Thyroid gland (tissue), 4 donors: Measurements from ENCODE around the gene GPR151. TPM values are rescaled to one million over a fixed set of nuclear protein-coding genes. Genes with fewer than 3 reads are reported as not detected.

Experiments
- DNase-seq, 2 donors: peaks; one replicate each; pipeline ENCODE4 v3.0.0-alpha.2; 2019
- H3K27ac ChIP-seq, 3 donors: fragments of 200-600 bp; sonication (generic); 1 replicate in 2 of 3; 2 replicates in 1 of 3; pipeline ENCODE4 v1.5.1; 2016 to 2019; ENCODE audit warnings: mild to moderate bottlenecking in 1 of 3, moderate library complexity in 1 of 3
- H3K27me3 ChIP-seq: fragments of 200-600 bp; sonication (generic); one replicate; pipeline ENCODE4 v1.5.1; 2019
- H3K36me3 ChIP-seq, 2 donors: fragments of 200-600 bp; sonication (generic); one replicate each; pipeline ENCODE4 v1.5.1; 2016 to 2019
- H3K4me1 ChIP-seq, 2 donors: fragments of 200-600 bp; sonication (generic); one replicate each; pipeline ENCODE4 v1.5.1; 2017 to 2019
- H3K4me3 ChIP-seq, 3 donors: fragments of 200-600 bp; sonication (generic); replicated peaks in 1 of 3; 1 replicate in 2 of 3; 2 replicates in 1 of 3; pipeline ENCODE4 v1.5.1; 2016; ENCODE audit warnings: mild to moderate bottlenecking in 1 of 3
- H3K9me3 ChIP-seq: fragments of 200-600 bp; sonication (generic); one replicate; pipeline ENCODE4 v1.5.1; 2017
- POLR2A ChIP-seq, 2 donors: fragments of 450-650 bp; IDR thresholded peaks; one replicate each; pipeline ENCODE4 v1.6.1; 2017; ENCODE audit warnings: antibody characterized with exemption in 2 of 2, mild to moderate bottlenecking in 2 of 2, moderate library complexity in 1 of 2
- WGBS, 2 donors: methylation state at CpG; one replicate each; pipeline ENCODE4 v1.1.5; 2017; 5-methylcytosine and 5-hydroxymethylcytosine counted together
- intact Hi-C: fragments of 100-400 bp; cut with DNase I; formaldehyde crosslinking; loops from one replicate; pipeline ENCODE4 v1.15.1; 2023
- total RNA-seq, 4 donors: library from RNA; depleted of rRNA; stranded (reverse); fragments of >200 nt; gene quantifications; one replicate each; pipeline ENCODE4 v1.2.3, GENCODE V29; 2016
- TF ChIP-seq, protein P1 (sequence below), 6 experiments: fragments of 200-600 bp in 3 of 6; fragments of 450-650 bp in 3 of 6; sonication (generic) in 3 of 6; IDR thresholded peaks; one replicate each; pipeline ENCODE4 v1.5.1; 2016 to 2019; ENCODE audit warnings: antibody characterized with exemption in 6 of 6, mild to moderate bottlenecking in 2 of 6, inconsistent platforms in 1 of 6, moderate library complexity in 1 of 6

The GPR151 gene
- total RNA-seq, 4 donors from 2014 or later: not detected

DNA sequence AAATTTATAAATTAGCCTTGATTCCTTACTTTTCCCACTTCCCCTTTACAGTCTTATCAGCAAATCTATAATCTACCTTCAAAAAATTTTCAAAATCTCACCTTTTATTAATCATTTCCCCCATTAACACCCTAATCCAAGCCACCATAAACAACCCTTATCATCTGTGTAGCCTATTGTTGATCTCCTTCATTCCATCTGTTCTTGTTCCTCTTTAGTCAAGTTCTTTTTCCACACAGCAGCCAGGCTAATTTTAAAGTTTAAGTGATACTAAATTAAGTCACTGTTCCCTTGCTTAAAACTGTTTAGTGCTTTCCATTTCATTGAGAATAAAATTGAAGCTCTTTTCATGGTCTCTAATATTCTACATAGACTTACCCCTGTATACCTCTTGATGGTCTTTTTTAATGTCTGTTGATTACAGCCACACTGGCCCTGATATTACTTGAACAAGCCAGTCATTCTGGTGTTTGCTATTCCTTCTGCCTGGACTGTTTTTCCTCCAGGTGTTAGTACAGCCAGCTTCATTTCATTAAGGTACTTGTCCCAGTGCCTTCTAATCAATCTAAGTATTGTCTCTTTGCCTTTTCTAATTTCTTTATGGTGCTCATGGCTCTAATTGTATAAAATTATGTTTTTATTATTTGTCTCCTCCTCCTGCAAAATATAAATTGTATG is 31.1 kb downstream of the GPR151 start:
- Histone ChIP-seq H3K36me3 (peaks cover 12 to 32% of the 10 kb centered on the region in 2 donors), H3K27me3 (no peaks in the 10 kb centered on the region), H3K27ac (no peak overlapping the region), H3K4me3 (no peak overlapping the region), H3K4me1 (no peaks in the 10 kb centered on the region), H3K9me3 (no peaks in the 10 kb centered on the region)
- intact Hi-C loops: no loop called here
- no peak for DNase-seq
- no peak for TF ChIP-seq POLR2A (IDR thresholded peaks at IDR 0.05)
- TF ChIP-seq, protein P1, sequence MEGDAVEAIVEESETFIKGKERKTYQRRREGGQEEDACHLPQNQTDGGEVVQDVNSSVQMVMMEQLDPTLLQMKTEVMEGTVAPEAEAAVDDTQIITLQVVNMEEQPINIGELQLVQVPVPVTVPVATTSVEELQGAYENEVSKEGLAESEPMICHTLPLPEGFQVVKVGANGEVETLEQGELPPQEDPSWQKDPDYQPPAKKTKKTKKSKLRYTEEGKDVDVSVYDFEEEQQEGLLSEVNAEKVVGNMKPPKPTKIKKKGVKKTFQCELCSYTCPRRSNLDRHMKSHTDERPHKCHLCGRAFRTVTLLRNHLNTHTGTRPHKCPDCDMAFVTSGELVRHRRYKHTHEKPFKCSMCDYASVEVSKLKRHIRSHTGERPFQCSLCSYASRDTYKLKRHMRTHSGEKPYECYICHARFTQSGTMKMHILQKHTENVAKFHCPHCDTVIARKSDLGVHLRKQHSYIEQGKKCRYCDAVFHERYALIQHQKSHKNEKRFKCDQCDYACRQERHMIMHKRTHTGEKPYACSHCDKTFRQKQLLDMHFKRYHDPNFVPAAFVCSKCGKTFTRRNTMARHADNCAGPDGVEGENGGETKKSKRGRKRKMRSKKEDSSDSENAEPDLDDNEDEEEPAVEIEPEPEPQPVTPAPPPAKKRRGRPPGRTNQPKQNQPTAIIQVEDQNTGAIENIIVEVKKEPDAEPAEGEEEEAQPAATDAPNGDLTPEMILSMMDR (IDR thresholded peaks at IDR 0.05): no peak

DNA sequence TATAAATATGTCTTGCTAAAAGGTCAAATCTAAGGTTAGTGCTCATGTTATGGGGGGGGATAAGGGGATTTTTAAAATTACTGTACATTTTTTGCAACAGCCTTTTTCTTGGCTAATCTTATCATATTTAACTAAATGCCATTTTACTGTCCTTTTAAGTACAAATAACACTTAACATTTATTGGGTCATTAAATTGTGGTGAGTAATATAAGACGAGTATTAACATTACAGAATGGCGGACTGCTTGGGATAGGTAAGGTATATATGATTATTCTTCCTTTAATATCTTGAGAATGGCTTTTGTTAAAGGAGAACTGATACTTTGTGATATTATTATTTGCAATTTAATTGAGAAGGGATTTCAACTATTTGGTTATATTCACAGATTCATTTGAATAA is 33.2 kb downstream of the GPR151 start:
- Histone ChIP-seq H3K4me3 (no peak overlapping the region), H3K4me1 (no peaks in the 10 kb centered on the region), H3K9me3 (no peaks in the 10 kb centered on the region), H3K27ac (no peak overlapping the region), H3K27me3 (no peaks in the 10 kb centered on the region), H3K36me3 (peaks cover 12 to 34% of the 10 kb centered on the region in 2 donors)
- intact Hi-C loops: no loop called here
- DNase-seq: no peak
- TF ChIP-seq, protein P1 (IDR thresholded peaks at IDR 0.05): no peak
- TF ChIP-seq POLR2A (IDR thresholded peaks at IDR 0.05): no peak
- WGBS, 2 donors: 96 to 97% methylated on average over 2 of the region's 2 CpGs

DNA sequence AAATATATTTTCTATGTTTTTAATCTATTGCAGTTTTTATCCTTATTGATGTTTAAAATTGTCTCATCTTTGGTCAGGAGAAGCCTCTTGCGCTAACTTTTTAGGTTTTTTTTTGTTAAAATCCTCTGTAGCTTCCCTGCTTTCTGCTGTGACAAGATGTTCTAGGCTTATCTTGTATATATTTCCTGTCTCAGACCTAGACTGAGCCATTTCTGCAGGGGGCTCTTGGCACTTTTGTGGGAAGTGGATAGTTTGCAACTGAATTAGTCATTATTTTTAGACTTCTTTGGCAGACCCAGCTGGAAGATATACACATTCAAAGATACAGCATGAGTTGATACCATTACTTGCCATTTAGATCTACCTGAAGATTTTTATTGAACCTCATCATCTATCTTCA is 40.1 kb downstream of the GPR151 start:
- WGBS, 2 donors: 90 to 98% methylated on average over 1 of the region's 1 CpG
- Histone ChIP-seq H3K27me3 (no peaks in the 10 kb centered on the region), H3K4me1 (no peaks in the 10 kb centered on the region), H3K9me3 (no peaks in the 10 kb centered on the region), H3K27ac (no peak overlapping the region), H3K36me3 (peaks cover 23 to 34% of the 10 kb centered on the region in 2 donors), H3K4me3 (no peak overlapping the region)
- DNase-seq: no peak
- TF ChIP-seq, protein P1 (IDR thresholded peaks at IDR 0.05): no peak
- no peak for TF ChIP-seq POLR2A (IDR thresholded peaks at IDR 0.05)
- intact Hi-C loops: no loop called here

DNA sequence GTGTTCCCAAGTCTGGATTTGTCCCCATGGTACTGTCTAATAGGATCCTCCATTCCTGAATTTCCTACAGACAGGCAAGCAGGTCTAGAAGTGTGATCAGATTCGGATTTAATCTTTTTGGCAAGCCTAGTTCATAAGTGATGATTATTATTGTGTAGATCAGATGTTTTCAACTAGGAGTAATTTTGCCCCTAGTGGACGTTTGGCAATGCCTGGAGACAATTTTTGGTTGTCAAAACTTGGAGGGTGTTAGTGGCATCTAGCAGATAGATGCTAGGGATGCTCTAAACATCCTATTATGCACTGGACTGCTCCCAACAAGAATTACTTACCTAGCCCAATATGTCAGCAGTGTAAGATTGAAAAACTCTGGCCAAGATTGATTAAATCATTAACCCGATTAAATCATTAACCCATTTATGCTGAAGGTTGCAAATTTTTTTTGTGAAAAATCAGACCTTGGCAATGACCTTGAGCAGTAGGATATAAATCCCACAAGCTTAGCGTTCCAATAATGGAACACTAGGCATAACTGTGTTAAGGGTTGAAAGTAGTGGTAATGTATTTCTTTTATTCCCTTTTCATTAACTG is 40.7 kb downstream of the GPR151 start:
- no peak overlapping the region for H3K27ac ChIP-seq
- no peaks in the 10 kb centered on the region for H3K27me3 ChIP-seq
- H3K4me3 ChIP-seq: no peak overlapping the region
- 88 to 91% methylated on average over 4 of the region's 4 CpGs for WGBS, 2 donors
- no peak for DNase-seq
- H3K9me3 ChIP-seq: no peaks in the 10 kb centered on the region
- H3K36me3 ChIP-seq: peaks cover 29 to 30% of the 10 kb centered on the region in 2 donors
- no peaks in the 10 kb centered on the region for H3K4me1 ChIP-seq
- intact Hi-C loops: no loop called here
- TF ChIP-seq, protein P1 (IDR thresholded peaks at IDR 0.05): no peak
- no peak for TF ChIP-seq POLR2A (IDR thresholded peaks at IDR 0.05)

DNA sequence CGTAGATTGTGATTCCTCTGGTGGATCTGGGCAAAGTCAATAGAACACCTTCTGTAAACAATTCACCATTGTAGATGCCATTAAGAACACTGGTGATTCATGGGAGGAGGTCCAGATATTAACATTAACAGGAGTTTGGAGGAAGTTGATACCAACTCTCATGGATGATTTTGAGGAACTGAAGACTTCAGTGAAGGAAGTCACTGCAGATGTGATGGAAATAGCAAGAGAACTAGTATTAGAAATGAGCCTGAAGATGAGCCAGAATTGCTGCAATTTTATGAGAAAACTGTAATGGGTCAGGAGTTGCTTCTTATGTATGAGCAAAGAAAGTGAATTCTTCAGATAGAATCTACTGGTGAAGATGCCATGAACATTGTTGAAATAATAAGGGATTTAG is 41.9 kb downstream of the GPR151 start:
- intact Hi-C loops: no loop called here
- Histone ChIP-seq H3K27me3 (no peaks in the 10 kb centered on the region), H3K4me3 (no peak overlapping the region), H3K36me3 (peaks cover 28 to 40% of the 10 kb centered on the region in 2 donors), H3K9me3 (no peaks in the 10 kb centered on the region), H3K27ac (no peak overlapping the region), H3K4me1 (no peaks in the 10 kb centered on the region)
- WGBS, 2 donors: 100% methylated on average over 1 of the region's 1 CpG
- no peak for DNase-seq
- no peak for TF ChIP-seq POLR2A (IDR thresholded peaks at IDR 0.05)
- TF ChIP-seq, protein P1 (IDR thresholded peaks at IDR 0.05): no peak
